GM21619 (cell line): ENCODE results near the gene CTRL.
A peak's percentile ranks its signal among the peaks of the same experiment; 100 is the strongest.
"Not testable (repeated sequence)": the region's sequence is repeated elsewhere in the genome, so short reads cannot be mapped to it uniquely, and the experiment has no call there.

Source experiments
- ATAC-seq: cut with Tn5 transposase; IDR thresholded peaks from one replicate; pipeline ENCODE4 v1.9.1; 2021; ENCODE audit not compliant: unreplicated experiment

CTRL gene

DNA sequence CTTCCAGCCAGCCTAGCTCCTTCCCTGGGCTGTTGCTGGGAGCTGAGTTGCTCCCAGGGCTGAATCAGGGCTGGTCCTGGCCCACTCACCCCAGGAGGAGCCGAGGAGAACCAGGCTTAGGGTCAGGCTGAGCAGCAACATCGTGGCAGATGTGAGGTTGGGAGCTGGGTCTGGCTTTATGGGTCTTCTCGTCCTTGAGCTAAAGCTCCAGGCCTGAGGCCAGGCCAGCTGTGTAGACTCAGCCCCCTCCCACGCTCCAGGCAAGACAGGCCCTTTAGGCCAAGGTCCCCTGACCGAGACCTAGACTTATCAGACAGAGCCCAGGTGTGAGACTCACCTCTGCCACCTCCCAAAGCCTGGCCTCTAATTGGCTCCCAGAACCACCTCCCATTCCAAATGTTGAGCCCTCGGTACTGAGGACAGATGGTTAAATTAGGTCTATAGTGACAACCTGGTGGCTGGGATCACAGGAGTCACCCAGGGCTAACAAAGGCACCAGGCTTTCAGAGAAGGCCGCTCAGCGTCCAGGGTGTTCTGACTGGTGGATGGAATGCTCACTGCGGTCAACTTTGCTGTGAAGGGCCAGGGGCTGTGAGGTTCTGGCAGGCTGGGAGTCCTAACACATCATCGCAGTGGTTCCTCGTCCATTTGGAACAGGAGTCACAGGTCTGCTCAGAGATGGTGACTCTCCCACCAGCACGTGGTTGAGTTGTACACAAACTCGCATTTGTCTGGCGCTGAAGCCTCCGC is at the start of gene CTRL:
Gene CTRL (minus strand): TSS at position 151 of the 750 bp plus-strand sequence. CDS start 10 bp downstream, at position 141.
- no peak for ATAC-seq

DNA sequence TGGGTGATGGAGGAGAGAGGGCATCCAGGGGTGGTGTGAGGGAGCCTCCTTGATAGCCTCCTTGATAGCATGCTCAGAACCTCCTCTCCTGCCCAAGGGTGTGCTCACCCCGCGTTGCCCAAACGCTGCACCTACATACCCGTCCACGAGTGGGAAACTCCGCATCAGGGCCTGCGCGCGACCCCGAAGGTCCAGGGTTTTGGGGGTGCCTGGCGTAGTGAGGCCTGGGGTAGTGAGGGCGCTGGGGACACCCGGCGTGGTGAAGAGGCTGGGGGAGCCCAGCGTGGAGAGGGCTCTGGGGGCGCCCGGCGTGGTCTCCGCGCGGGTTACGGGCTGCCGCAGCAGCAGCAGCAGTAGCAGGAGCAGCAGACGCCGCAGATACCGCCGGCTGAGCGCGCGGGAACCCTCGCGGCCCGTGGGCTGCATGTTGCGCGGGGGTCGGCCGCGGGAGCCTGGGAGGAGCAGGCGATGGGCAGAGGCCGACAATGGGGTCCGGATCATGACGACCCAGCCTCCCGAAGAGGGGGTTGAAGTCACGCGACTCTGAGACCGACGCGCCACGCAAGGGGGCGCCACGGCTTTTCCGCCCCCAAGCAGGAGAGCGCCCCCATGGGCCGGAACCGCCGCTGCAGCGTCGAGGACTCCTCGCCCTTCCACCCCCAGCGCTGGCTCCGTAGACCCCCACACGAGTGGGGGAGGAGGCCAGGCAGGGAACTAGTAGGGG is 48.5 kb upstream of the CTRL start, which contains the start of gene DPEP3:
Gene DPEP3 (minus strand): TSS at position 545 of the 724 bp plus-strand sequence. CDS start 119 bp downstream, at position 426.
- no peak for ATAC-seq

DNA sequence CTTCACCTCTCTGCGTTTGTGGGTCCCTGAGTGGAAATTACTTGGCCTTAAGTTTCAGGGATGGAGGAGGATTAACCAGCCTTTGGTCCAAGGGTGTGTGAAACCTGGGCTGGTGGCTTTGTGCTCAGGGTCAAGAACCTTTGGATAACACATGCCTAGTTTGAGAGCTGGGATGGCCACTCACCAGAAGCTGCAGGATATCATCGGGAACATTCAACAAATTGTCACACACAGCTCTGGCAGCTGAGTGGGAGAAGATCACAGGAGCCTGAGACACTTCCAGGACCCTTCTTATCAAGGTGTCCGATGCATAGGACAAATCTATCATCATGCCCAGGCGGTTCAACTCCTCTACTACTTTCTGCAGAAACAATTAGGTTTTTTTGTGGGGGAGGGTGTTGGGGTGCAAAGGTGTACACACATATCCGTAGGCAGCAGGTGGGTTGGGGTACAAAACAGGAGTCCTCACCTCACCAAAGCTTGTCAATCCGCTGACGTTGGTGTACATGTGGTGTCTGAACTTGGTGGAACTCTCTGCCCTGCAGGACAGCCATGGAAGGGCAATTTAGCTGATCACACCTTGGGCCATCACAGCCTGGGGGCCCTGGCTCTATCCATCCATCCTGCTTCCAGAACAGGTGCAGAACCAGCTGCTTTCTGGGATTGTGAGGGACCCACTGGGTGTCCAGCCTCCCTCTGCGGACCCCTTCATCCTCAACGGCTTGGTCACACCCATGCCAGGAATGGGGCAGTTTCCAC is 46.0 kb upstream of the CTRL start:
- ATAC-seq = no peak

DNA sequence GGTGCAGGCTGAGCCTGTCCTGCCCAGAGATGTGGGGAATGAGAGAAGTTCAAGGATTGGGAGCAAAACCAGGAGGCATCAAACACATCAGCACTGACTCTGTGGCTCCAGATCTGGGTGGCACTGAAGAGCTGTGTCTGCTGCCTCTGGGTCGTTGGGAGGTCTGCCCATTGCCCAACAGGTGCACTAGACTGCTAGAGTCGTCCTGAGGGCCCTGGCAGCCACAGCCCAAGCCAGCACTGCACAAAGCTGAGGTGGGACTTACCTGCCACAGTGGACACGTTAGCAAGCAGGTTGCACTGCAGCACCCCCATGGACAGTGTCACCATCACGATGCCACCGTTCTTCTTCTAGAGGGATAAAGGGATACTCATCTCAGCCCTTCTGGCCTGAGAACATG is 45.3 kb upstream of the CTRL start:
- ATAC-seq = no peak

DNA sequence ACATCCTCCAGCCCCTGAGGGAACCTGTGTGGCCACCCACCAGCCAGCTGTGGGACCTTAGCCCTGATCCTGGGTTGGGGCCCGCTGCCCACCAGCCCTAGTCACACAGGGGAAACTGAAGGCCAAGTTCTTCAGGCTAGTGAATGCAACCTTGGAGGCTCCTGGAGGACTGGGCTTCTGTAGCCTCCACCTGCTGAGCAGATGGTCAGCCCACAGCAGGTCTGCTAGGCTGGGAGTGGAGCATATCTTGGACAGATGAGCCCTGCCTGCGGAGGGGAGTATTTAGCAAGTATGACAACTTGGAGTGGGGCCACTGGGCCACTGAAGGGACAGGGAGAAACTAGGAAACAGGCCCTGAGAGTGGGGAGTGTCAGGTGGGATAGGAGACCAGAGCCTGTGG is 44.5 kb upstream of the CTRL start:
- no peak for ATAC-seq

DNA sequence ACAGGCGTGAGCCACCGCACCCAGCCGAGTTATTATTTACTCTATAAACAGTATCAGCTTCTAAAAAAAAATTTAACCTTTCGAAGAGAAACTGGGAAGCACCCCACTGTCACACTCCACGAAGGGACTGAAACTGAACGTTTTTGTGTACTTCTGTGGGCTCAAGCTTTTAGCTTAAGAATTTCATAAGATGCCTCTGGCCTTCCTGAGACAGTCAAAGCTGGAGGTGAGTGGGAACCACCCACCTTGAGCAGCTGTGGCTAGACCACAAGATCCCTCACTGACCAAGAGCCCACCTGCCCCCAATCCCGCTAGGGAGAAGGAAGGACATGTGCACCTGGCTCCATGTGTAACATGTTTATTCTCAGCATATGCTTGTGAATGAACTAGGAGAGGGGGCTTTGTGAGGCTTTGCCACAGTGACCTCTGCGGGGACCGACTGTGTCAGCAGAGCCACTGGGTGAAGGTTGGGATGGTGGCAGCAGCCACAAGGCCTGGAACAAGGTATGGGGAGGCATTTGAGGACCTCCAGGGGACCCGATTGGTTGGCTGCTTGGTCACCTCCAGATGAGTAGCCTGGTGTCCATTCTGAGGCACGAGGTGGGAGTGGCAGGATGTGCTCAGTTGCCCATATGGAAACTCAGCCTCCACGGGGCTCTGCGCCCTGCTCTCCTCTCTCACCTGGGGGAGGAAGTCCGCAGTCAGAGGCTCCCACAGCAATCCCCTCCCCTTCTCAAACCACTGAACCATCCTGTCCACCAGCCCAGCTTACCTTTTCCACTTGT is 43.9 kb upstream of the CTRL start:
- ATAC-seq = no peak

DNA sequence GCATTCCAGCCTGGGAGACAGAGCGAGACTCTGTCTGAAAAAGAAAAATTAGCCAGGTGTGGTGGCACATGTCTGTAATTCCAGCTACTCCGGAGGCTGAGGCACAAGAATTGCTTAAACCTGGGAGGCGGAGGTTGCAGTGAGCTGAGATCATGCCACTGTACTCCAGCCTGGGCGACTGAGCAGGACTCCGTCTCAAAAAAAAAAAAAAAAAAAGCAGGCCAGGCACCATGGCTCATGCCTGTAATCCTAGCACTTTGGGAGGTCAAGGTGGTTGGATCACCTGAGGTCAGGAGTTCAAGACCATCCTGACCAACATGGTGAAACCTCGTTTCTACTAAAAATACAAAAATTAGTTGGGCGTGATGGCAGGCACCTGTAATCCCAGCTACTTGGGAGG is 40.6 kb upstream of the CTRL start:
- ATAC-seq = not testable (repeated sequence)

DNA sequence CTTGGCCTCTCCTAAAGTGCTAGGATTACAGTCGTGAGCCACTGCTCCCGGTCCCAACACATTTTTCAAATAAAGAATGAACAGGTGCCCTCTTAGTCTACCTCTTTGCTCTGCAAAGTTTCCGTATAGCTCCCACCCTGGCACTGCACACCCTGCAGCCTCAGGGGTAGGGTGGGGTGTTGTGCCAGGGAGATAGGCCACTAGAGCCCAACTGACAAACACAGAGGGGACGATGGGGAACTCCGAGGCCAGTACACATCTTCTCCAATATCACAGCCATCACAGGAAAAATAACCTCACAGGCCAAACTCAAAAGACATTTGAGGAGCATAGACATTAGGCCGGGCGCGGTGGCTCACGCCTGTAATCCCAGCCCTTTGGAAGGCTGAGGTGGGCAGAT is 39.4 kb upstream of the CTRL start:
- no peak for ATAC-seq

DNA sequence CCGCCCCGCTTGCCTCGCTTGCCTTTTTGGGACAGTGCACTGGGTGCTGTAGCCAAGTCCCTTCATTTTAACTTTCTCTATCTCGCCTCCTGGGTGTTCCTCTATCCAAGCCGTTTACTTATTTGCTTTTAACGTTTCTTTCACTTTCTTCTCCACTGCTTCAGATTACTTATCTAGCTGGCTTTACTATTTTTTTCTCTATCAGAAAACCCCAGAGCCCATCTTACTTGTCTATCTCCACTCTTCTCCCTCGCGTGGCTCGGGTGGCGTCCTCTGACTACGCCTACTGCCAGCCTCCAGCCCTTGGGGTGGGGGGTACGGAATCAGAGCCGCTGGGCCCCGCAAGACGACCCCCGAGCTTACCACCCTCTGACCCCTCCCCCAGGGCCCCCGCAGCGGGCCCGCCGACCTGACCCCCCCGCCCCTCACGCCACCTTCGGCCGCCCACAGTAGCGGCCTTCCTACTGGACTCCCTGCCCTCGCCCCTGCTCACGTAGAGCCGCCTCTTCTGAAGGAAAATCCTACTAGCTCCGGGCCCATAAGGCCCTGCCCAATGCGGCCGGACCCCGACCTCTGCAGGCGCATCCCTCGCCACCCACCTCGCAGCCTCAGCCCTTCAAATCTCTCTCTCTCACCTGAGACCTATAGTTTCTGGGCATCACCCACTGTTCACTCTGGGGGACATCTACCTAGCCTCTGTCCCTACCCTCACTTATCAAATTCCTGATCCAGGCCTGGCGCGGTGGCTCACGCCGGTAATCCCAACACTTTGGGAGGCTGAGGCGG is 37.8 kb upstream of the CTRL start:
- ATAC-seq = no peak

DNA sequence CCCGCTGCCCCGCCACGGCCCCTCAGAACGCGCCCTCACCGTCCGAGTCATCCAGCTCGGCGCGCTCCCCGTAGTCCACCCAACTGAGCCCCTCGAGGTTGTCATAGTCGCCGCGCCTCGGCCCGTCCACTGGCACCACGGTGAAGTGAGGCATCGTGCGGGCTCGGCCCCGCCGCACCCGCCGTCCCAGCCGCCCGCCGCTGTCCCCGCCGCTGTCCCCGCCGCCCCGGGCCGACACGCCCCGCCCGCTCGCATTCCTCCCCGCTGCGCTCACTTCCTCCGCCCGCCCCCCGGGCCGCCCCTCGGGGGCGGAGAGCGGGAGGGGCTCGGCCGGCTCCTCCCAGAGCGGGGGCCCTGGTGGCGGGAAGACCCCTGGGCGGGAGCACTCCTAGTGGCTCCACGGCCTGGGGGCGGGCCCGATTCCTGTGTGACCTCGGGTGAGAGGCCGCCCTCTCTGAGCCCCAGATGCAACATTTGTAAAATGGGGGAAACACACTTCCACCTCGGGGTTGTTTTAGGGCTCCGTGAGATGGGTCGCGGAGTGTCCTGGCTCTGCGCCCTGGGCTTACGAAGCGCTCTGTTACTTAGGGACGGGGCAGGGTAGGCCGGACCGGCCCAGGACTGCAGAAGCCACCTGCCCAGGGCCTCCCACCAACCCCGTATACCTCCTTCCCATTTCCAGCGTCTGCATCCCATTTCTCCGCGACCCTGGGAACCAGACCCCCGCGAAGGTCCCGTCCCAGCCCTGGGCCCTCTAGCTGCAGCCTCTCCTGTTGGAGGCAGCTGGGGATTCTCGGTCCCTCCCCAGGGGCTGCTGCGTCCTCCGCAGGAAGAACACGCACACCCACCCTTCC is 37.0 kb upstream of the CTRL start, which contains the start of gene SLC12A4:
Gene SLC12A4 (minus strand): TSS at position 238 of the 854 bp plus-strand sequence. CDS start 84 bp downstream, at position 154.
- peak; percentile 66 for ATAC-seq

DNA sequence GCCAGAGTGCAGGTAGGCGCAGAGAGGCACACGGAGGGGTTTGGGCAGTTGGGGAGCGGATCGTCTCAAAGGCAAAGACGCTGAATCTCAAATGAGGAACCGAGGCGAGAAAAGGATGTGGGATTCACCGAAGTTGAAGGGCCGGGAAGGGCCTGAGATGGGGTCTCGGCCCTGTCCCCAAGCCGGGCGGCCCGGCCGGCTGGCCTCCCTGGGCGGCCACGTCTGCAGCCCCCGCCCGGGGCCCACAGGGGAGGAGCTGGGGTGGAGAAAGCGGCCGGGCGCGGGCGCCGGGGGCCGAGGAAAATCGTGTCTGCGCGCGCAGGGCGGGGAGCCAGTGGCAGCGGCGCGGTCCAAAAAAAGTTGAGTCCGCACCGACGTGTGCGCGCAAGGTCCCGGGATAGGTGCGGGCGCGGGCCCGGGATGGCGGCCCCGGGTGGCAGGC is 36.3 kb upstream of the CTRL start:
- ATAC-seq = peak; percentile 27

DNA sequence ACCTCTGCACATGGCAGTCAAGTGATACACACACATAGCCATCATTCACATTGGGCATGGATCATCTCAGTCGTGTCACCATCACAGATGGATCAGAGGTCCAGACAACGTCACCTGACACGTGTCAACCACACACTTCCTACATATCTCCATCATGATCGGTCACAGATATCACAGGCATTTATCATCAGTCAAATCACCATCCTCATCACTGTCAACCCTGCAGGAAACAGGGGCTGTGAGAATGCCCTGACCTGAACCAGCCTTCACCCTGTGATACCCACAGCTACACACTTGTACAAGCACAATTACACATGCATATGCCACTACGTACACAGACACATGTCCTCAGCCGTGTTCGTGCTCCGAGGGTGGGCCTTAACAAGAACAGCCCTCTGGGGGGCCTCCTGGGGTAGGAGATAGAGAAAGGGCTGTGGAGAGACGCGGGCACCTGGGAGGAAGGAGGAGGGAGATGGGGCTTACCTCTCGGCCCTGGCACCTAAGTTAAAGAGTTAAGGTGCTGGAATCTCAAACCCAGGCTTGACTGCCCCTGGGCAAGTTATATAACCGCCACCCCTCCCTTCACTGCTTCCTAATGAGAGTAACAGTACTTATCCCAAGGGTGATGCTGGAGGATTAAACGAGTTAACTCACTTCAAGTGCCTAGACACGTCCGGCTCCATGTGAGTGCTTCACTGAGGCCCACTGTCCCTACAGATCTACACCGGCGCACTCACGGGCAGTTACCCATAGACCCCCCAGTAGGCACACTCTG is 35.7 kb upstream of the CTRL start:
- no peak for ATAC-seq

DNA sequence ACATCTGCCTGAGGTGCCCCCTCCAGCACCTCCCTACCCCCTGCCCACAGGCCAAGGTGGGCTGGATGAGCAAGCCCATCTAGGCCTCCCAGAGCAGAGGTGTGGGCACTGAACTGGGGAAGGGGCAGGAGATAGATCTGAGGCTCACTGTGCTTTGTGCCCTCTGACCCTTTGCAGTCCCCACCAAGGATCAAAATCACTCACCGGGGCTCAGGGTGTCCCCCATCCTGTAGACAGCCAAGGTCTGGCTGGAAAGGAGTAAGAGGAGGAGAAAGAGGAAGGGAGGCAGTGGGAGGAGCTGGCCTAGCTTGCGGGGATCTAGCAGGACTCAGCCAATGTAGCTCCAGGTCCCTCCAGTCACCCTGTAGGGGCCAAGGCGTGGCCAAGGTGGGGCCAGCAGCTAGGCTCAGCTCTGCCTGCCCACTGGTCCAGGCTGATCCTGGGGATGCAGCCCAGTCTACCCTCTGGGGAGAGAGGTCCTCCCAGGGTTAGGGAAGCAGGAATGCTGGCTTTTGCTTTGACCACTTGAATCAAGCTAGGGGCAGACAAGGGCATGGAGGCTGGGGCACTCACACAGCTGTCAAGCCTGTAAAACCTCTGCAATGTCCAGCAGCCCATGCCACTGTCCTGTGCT is 35.0 kb upstream of the CTRL start:
- ATAC-seq = no peak

DNA sequence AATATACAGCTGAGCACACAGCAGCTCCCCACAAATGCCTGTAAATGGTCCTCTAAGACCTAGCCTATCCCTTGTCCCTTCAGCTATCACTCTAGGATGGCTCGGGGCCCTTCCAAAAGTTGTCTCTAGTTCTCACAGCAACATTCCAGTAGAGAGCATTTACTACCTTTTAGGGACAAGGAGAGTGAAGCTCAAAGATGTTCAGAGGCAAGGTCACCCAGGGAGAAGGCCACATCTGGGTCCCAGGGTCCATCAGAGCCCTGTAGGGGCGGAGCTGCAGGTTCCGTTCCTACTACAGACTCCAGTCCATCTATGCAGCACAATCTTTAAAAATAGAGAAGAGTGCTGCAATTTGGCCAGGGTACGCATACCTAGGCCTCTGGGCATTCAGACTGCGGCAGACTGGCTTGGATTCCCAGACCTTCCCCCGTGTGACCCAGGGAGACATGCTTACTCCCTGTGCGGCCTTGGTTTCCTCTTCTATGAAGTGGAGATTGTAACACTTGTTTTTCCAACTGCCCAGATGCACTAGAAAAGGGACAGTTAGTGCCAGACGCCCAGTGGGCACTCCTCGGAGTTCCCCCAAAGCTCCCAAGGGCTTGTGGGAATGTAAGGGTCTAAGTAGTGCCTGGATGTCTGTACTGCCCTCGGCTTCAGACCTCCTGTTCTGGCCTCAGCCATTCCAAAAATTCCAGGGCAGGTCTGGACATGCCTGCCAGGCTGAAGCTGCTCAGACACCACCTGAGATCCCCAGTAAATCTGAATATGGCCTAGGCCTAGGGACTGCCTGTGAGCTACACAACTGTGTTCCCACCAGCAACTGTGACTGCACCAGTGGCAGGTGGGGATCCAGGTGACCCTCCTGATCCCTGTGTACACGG is 34.2 kb upstream of the CTRL start:
- ATAC-seq = no peak

DNA sequence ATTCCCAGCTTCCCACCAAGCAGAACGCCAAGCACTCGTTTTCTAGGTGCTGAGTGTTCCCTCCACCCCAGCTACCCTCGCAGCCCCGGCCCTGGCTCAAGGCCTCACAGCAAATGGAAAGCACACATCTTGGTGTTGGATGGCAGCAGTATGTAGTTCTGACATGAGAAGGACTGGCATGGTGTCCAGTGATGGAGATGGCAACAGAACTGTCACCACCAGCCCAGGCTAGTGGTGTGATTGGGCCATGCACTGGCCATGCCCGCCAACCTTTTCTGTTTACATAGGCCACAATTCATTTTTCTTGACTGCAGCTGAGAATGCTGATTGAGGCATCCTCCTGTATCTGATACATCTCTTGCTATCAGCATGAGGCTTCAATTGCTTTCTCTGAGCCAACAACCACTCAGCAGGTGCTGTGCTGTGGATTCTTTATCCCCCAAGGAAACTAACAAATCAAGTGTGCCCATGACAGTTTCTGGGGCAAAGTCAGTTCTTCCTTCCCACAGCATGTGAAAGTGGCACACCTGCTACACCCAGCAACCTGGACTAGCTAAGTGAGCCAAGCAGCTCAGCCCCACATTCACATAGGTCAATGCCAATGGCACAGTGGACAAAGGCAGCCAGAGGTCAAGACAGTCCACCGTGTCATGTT is 32.9 kb upstream of the CTRL start:
- ATAC-seq = no peak

DNA sequence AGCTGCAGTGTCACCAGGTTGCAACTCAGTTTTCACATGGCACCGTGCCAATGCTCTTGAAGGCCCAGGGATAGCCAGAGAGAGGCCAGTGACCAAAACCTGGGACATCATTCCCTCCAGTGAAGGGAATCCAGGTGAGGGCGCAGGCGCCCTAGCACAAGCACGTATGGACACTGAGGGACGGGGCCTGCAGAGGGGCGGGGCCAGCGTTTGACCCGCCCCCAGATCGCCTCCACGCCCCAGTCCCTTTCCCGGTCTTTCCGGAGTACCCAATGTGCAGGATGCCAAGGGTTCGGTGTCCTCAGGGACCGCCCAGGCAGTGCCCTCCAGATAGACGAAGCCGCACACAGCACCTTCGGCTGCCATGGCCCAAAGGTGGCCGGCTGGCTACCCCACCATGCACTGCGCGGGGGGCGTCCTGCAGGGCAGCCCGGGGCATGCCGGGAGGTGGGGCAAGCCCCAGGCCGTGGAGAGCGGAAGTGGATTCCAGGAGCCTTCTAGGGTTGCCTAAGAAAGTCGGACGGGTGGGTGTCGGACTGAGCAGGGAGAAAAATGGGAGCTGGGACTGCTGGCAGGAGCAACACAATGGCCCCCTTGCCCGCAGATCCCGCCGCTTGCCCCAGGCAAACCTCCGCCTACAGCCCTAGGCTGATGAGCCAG is 32.1 kb upstream of the CTRL start:
- ATAC-seq = no peak
